HG03097 (cell line): ENCODE results near the gene OSBPL5.
"Not testable (repeated sequence)": the region's sequence is repeated elsewhere in the genome, so short reads cannot be mapped to it uniquely, and the experiment has no call there.

Experiments used
- ATAC-seq: cut with Tn5 transposase; IDR thresholded peaks from one replicate; pipeline ENCODE4 v1.9.1; 2021; ENCODE audit not compliant: unreplicated experiment, low FRiP score

Gene OSBPL5

DNA sequence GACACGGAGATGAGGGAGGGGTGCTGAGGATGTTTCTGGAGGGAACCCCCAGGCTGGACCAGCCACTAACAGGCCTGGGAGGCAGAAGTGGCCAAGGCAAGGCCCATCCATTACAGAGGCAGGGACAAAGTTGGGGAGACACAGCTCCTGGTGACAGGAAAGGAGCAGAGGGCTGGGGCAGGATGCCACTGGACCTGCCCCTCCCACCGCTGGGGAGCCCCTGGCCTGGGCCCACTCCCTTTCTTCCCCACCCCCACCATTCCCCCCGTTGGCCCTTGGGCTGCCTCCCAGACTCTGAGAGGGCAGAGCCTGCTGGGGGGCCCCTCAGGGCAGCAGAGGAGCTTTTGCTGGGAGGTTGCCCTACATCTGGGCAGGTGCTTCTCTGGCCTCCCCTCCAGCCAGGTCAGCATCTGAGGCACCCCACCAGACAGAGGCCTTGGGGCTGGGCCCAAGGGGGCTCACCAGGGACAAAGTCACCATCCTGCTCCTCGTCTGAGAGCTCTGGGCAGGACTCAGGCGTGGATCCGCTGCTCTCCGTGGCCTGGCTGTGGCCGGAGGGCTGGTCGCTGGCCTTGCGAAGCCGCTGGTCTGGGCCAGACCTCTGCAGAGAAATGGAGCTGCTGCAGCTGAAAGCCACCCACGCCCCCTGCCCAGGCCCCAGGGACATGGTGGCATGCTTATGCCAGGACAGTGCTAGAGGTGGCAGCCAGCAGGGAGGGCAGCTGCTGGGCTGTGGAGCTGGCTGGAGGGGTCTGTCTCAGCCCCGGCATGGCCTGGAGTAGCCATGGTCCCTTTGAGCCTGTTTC lies 74.8 kb downstream of the OSBPL5 start:
- no peak for ATAC-seq

DNA sequence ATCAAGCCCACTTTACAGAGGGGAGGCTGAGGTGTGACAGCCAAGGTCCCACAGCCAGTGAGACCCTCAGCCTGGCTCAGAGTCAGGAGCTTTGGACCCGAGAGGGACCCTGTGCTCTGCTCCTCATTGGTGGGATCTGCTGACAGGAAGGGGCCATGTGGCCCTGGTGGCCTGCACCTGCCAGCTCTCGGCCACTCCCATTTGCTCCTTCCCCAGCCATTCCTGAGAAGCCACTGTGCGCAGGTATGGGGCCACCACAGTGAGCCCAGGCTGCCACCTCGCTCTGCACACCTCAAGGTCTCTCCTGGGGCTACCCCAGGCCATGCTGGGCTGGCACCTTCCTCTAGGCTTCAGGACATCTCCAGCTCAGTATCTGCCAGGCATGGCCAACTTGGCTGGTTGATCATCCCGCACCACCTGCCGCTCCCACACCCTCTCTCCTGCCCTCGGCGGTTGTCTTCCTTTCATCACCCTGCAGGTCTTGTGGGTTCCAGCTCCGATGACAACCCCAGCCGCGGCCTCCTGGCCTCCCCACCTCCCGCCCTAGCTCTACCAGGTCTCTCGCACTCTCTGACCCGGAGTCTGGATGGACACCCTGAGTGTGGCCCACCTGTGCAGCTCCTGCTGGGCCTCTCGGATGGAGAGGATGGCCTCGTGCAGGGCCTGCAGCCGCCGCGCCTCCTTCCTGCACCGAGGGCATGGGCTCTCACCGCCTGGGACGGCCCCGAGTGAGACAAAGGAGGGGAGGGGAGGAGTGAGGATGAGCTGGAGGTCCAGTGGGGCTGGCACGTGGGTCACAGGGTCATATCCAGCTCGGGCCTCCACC lies 75.7 kb downstream of the OSBPL5 start:
- no peak for ATAC-seq

DNA sequence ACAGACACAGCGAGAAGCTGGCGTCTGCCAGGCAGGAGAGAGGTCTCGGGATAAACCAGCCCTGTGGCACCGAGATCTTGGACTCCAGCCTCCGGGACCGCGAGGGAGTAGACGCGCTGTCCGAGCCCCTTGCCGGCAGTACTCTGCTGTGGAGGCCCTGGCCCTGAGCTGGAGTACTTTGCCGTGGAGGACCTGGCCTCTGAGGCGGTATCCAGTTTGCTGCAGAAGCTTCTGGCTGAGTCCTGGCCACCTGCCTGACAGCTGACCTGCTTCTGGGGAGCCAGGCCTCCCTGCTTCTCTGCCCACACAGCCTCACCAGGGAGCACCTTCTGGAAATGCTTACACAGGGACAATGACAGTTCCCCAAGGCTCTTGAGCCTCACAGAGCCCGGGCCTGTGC lies 76.3 kb downstream of the OSBPL5 start:
- no peak for ATAC-seq

- no peak for ATAC-seq
Observed at GRCh38 chr11:3087821-3088800, 77.0 kb downstream of the OSBPL5 start.

DNA sequence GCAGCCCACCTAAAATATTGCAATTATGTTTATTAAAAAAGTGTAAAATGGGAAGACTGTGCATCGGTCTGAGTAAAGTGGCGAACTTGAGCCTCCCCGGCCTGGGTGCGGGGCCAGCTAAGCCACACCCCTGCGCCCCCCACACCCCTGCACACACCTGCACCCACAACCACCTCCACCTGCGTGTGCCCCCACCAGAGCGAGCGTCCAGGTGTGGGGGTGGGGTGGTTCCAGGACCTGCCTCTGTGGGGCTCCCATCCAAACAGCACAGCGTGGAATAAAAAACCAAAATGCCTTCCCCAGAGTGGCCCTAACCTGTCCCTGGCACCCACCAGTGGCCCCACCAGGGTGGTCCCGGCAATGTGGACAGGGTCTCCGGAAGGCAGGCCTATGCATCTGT lies 77.7 kb downstream of the OSBPL5 start:
- ATAC-seq = no peak

- ATAC-seq = no peak
Observed at GRCh38 chr11:3086671-3087150, 78.4 kb downstream of the OSBPL5 start.

DNA sequence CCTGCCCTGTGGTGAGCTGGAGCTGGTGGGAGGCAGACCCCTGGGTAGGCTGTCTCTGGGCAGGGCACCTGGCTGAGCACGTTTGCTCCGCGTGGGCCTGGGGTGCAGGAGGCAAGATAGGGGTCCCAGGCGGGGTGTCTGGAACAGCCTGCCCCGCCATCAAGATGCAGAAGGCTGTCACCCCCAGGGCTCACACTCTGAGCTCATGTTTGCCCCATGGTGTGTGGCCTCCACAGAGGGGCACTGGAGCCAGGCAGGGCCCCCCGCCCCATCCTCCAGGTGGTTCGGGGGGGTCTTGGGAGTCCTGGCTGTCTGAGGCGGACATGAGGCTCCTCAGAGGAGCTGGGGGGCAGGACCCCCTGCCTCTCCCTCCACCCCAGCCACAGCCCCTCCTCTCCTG lies 79.0 kb downstream of the OSBPL5 start:
- no peak for ATAC-seq

DNA sequence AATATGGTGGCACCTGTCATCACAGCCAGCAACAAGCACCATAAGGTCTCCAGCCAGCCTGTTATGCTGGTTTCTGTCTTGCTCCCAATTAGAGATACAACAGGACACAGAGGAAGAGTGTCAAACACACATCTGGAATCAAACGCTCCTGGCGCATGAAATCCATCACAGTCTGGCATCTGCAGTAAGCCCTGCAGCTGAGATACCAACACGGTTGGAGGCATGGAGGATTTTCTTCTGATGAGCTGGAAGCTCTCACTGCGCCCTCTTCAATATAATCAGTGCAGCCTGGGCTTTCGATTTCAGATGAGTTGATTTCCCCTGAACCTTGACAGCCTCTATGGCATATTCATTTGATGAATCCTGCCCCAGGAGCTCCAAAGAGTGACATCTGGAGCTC lies 80.1 kb downstream of the OSBPL5 start:
- ATAC-seq = no peak

GRCh38 chr11:3083321-3083720 lies 81.8 kb downstream of the OSBPL5 start:
- ATAC-seq = no peak

DNA sequence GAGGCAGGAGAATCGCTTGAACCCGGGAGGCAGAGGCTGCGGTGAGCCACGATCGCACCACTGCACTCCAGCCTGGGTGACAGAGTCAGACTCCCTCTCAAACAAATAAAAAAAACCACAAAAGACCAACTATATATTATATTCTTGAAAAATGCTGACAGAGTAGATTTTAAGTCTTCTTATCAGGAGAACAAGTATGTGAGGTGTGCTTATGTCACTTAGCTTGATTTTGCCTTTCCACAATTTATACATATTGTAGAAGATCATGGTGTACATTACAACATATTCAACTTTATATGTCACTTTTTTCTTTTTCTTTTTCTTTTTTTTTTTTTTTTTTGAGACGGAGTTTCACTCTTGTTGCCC lies 83.7 kb downstream of the OSBPL5 start:
- no peak for ATAC-seq

GRCh38 chr11:3080733-3081385 lies 84.3 kb downstream of the OSBPL5 start:
- ATAC-seq = no peak

DNA sequence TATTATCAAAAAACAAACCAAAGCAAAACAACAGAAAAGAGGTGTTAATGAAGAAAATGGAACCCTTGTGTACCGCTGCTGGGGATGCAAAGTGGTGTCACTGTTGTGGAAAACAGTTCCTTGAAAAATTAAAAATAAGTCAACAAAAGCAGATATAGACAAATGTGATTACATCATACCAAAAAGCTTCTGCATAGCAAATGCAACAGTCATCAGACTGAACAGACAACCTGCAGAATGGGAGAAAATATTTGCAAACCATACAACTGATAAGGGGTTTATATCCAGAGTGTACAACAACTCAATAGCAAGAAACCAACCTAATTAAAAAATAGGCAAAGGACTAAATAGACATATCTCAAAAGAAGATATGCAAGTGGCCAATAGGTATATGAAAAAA lies 85.0 kb downstream of the OSBPL5 start:
- ATAC-seq = no peak

DNA sequence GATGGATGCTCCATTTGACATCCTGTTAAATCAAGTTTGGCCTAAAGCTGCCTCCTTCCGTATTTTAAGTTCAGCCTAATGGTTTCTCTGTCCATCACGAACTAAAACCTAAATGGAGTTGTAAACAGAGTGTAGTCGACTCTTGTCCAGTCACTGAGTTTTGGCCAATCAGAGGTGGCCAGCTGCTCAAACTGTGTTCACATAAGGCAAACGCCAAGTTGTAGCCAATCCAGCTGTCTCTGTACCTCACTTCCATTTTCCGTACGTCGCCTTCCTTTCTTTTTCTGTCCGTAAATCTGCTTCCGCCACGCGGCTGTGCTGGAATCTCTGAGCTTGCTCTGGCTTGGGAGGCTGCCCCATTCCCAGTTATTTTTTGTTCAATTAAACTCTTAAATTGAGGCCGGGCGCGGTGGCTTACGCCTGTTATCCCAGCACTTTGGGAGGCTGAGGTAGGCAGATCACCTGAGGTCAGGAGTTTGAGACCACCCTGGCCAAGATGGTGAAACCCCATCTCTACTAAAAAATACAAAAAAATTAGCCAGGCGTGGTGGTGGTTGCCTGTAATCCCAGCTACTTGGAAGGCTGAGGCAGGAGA lies 87.2 kb downstream of the OSBPL5 start:
- no peak for ATAC-seq

DNA sequence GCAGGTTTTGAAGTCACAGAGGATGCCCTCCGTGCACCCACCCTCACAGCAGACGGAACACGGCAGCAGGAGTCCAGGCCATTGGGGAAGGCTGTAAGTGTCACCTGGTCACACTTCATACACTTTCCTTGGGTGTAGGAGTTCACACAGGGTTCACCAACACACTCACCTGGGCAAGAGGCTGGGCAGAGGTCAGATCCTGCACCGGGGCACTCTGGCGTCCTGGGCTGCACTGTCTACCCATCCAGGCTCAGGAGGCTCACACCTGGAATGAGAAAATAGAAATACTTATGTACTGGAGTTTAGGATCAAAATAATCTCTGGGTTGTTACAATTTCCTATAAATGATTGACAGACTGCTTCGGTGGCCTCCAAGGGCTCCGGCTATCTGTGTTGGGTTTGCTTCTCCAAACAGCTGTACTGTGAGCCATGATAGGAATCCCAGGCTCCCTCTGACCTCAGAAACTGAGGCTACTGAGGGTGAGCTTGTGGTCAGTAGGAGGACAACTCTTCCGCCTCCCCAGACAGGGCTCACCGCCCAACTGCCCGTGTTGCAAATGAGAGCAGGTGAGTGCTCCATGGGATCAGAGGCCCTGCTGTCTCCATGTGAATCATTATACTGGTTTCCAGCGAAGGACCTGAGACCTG lies 87.8 kb downstream of the OSBPL5 start:
- no peak for ATAC-seq

- no peak for ATAC-seq
Observed at GRCh38 chr11:3074912-3075589, 90.1 kb downstream of the OSBPL5 start.

- ATAC-seq = no peak
Observed at GRCh38 chr11:3073029-3073435, 92.1 kb downstream of the OSBPL5 start.

DNA sequence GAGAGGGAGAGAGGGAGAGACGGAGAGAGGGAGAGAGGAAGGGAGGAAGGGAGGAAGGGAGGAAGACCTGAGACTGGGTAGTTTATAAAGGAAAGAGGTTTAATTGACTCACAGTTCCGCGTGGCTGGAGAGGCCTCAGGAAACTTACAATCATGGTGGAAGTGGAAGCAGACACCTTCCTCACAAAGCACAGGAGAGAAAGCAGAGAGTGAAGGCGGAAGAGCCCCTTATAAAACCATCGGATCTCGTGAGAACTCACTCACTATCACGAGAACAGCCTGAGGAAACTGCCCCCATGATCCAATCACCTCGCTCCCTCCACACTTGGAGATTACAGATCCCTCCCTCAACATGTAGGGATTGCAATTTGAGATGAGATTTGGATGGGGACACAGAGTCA lies 95.7 kb downstream of the OSBPL5 start:
- no peak for ATAC-seq

GRCh38 chr11:3066308-3066707 lies 98.8 kb downstream of the OSBPL5 start:
- not testable (repeated sequence) for ATAC-seq

GRCh38 chr11:3064709-3065108 lies 100.4 kb downstream of the OSBPL5 start:
- ATAC-seq = not testable (repeated sequence)
